Kidney epithelial cell (primary cell): ENCODE data around the gene PNPLA6. TPM values are rescaled to one million over a fixed set of nuclear protein-coding genes. Genes with fewer than 3 reads are reported as not detected.

Experiments
- DNase-seq: peaks from one replicate; pipeline ENCODE4 v3.0.0-alpha.2; 2010; ENCODE audit warnings: low read depth
- H3K27me3 ChIP-seq: 2 replicates; pipeline ENCODE4 v1.6.0; 2011; ENCODE audit warnings: low read length; ENCODE audit not compliant: control insufficient read depth, insufficient read depth
- H3K36me3 ChIP-seq: 2 replicates; pipeline ENCODE4 v1.5.1; 2011; ENCODE audit warnings: low read length; ENCODE audit not compliant: control insufficient read depth, insufficient read depth
- H3K4me3 ChIP-seq: 2 replicates; pipeline ENCODE4 v1.5.1; 2011; ENCODE audit warnings: low read depth, mild to moderate bottlenecking, control low read depth, low read length
- CTCF ChIP-seq: IDR thresholded peaks from 2 replicates; pipeline ENCODE4 v1.5.1; 2011; ENCODE audit warnings: mild to moderate bottlenecking, moderate library complexity, low read length, control low read depth, inconsistent platforms; ENCODE audit not compliant: insufficient read depth, poor library complexity, severe bottlenecking
- total RNA-seq: library from RNA; depleted of rRNA; stranded (reverse); fragments of >200 nt; gene quantifications from 2 replicates; pipeline ENCODE4 v1.2.3, GENCODE V29; 2015

Gene PNPLA6
- total RNA-seq: 134 and 163 TPM in 2 replicates

DNA sequence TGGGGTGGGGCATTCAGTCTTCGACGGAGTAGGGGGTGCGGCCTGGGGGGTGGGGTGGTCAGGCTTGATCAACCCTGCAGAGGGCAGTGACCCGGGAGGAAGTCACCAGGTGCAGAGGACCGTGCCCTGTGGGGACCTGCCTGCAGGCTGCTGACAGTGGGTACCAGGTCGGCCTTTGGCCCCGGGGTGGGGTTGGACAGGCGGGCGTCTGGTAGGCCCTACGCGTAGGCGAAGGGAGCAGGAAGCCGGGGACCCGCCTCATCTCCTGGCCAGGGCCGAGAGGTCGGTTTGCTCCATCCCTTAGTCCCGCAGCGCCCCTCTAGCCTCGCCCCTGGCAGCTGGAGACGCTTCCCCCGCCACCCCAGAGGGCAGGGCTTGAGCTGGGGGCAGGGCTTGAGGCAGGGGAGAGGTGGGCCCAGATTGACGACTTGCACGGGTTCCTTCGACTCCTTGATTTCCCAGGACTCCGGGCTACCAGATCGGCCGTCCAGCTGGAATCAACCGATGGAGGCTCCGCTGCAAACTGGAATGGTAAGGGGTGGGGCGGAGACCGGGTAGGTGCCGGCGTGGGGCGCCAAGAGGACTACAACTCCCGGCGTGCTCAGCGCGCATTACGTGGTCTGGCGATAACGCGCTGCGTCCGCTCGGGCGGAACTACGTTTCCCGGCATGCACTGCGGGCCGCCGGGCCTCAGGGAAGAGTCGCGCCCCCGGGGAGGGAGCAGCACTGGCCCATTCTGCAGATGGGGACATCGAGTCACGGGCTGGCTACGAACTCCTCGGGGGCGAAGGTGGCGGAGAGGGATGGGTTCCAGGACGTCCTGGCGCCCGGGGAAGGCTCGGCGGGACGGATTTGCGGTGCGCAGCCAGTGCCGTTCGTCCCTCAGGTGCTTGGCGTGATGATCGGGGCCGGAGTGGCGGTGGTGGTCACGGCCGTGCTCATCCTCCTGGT lies at the start of gene PNPLA6:
PNPLA6 (plus strand) TSS at position 671 of the 951 bp plus-strand sequence; CDS start at position 743, 72 bp downstream.
- H3K4me3 ChIP-seq: peak within 1 kb of the TSS; percentile 83
- H3K36me3 ChIP-seq: no peaks in the 10 kb centered on the region
- DNase-seq: no peak

GRCh38 chr19:7486923-7487322 lies 48.6 kb upstream of the PNPLA6 start:
- H3K4me3 ChIP-seq: no peak overlapping the region
- no peak for DNase-seq
- H3K36me3 ChIP-seq: no peaks in the 10 kb centered on the region
- no peak for TF ChIP-seq CTCF
- H3K27me3 ChIP-seq: no peaks in the 10 kb centered on the region

More for the DNA sequence above, at the start of gene PNPLA6:
- no peak for TF ChIP-seq CTCF
- no peaks in the 10 kb centered on the region for H3K27me3 ChIP-seq

- Histone ChIP-seq H3K4me3 (peak within 1 kb of the TSS; percentile 80), H3K36me3 (no peaks in the 10 kb centered on the region), H3K27me3 (no peaks in the 10 kb centered on the region)
- TF ChIP-seq CTCF: no peak
- peak; percentile 29 for DNase-seq
Observed at GRCh38 chr19:7488736-7489353, 46.7 kb upstream of the PNPLA6 start, which contains the start of gene PEX11G. Gene PEX11G, minus strand, starts transcription at chr19:7489035. Its CDS starts 25 bp downstream, at chr19:7489010.

- Histone ChIP-seq H3K4me3 (no peak overlapping the region), H3K27me3 (peaks cover 2% of the 10 kb centered on the region), H3K36me3 (no peaks in the 10 kb centered on the region)
- DNase-seq: no peak
- TF ChIP-seq CTCF: no peak
Observed at GRCh38 chr19:7489609-7490044, 45.9 kb upstream of the PNPLA6 start.

GRCh38 chr19:7492142-7492541 lies 43.4 kb upstream of the PNPLA6 start:
- no peak for DNase-seq
- no peak for TF ChIP-seq CTCF
- no peaks in the 10 kb centered on the region for H3K36me3 ChIP-seq

More at GRCh38 chr19:7492142-7492541, 43.4 kb upstream of the PNPLA6 start:
- peaks cover 3% of the 10 kb centered on the region for H3K27me3 ChIP-seq
- H3K4me3 ChIP-seq: no peak overlapping the region
